ENCODE measurements around the gene E2F1. TPM values are rescaled to one million over a fixed set of nuclear protein-coding genes. Genes with fewer than 3 reads are reported as not detected.

The E2F1 gene
- total RNA-seq, 4 donors from 2014 or later, result 2.1 to 32.2 (median 4.9) TPM

DNA sequence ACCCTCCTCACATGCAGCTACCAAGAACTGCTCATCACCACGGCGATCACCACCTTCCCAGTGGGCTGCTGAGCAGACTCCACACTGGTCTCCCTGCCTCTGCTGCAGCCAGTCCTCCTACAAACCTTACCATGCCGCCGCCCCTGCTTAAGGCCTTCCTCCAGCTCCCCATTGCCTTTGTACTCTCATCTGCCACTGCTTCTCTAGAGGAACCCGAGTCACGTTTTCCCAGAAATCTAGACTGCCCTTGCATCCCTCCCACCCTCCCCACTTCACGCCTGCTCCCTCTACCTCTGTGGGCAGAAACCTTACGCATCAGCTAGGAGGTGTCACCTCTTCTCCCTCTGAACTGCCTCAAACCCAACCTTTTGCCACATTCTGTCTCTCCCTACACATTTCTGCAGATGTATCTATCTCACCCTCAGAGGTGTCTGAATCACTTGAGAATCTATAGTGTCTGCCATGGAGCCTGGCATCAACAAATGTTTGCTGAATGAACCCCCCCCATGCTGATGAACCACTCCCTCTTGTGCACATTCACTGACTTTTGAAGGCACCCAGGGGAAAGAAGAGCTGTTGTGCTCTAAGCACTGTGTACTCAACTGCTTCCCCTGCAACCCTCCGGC lies 4.3 kb downstream of the E2F1 start:
- Histone ChIP-seq H3K4me3 (no peak overlapping the region), H3K4me1 (peaks cover 0 to 24% (median 18%) of the 10 kb centered on the region in 4 donors), H3K9me3 (no peaks in the 10 kb centered on the region), H3K27me3 (no peaks in the 10 kb centered on the region), H3K27ac (no peak overlapping the region), H3K36me3 (no peaks in the 10 kb centered on the region)
- TF ChIP-seq POLR2A (IDR thresholded peaks at IDR 0.05), result no peak
- TF ChIP-seq, protein P1, sequence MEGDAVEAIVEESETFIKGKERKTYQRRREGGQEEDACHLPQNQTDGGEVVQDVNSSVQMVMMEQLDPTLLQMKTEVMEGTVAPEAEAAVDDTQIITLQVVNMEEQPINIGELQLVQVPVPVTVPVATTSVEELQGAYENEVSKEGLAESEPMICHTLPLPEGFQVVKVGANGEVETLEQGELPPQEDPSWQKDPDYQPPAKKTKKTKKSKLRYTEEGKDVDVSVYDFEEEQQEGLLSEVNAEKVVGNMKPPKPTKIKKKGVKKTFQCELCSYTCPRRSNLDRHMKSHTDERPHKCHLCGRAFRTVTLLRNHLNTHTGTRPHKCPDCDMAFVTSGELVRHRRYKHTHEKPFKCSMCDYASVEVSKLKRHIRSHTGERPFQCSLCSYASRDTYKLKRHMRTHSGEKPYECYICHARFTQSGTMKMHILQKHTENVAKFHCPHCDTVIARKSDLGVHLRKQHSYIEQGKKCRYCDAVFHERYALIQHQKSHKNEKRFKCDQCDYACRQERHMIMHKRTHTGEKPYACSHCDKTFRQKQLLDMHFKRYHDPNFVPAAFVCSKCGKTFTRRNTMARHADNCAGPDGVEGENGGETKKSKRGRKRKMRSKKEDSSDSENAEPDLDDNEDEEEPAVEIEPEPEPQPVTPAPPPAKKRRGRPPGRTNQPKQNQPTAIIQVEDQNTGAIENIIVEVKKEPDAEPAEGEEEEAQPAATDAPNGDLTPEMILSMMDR (IDR thresholded peaks at IDR 0.05), result no peak
- no peak for DNase-seq

GRCh38 chr20:33681288-33681687 lies 4.9 kb downstream of the E2F1 start:
- no peak for DNase-seq
- peaks cover 0 to 21% (median 17%) of the 10 kb centered on the region in 4 donors for H3K4me1 ChIP-seq
- H3K27me3 ChIP-seq, result no peaks in the 10 kb centered on the region
- H3K36me3 ChIP-seq, result no peaks in the 10 kb centered on the region
- no peaks in the 10 kb centered on the region for H3K9me3 ChIP-seq
- H3K4me3 ChIP-seq, result no peak overlapping the region
- H3K27ac ChIP-seq, result no peak overlapping the region
- no peak for TF ChIP-seq POLR2A (IDR thresholded peaks at IDR 0.05)
- TF ChIP-seq, protein P1 (IDR thresholded peaks at IDR 0.05), result no peak

- TF ChIP-seq, protein P1 (IDR thresholded peaks at IDR 0.05), result no peak
- TF ChIP-seq POLR2A (IDR thresholded peaks at IDR 0.05), result no peak
- no peak overlapping the region for H3K4me3 ChIP-seq
- no peaks in the 10 kb centered on the region for H3K36me3 ChIP-seq
- no peaks in the 10 kb centered on the region for H3K9me3 ChIP-seq
- H3K4me1 ChIP-seq, result peaks cover 0 to 21% (median 19%) of the 10 kb centered on the region in 4 donors
- no peaks in the 10 kb centered on the region for H3K27me3 ChIP-seq
- no peak for DNase-seq
- H3K27ac ChIP-seq, result peak overlapping the region in 1 of 4 donors; percentile 60
These were observed 5.5 kb downstream of the E2F1 start for GRCh38 chr20:33680686-33681085.

DNA sequence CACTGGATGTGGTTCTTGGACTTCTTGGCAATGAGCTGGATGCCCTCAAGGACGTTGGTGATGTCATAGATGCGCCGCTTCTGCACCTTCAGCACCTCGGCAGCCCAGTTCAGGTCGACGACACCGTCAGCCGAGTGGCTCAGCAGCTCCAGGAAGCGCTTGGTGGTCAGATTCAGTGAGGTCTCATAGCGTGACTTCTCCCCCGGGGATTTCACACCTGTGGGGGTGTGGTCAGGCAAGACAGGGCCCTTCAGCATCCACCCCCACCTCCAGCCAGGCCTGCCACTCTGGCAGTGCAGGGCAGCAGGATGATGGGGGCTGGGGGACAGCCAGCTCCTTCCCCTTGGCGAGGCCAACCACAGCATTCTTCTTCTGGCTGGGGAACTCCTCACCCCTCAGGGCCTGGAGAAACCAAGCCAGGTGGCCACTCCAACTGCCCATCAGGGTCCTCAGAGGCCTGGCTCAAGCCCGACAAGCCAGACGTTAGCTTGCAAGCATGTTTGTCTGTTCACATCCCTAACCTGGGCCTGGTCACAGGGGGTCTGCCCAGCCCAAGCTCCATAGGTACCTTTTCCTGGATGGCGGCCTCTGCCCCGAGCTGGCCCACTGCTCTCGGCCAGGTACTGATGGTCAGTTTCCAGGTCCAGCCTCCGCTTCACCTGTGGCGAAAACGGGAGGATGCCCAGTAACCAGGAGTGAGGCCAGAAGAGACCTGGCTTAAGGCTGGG lies 6.3 kb downstream of the E2F1 start:
- Histone ChIP-seq H3K27ac (peak overlapping the region in 2 of 4 donors; percentile 6 to 60), H3K27me3 (no peaks in the 10 kb centered on the region), H3K4me3 (no peak overlapping the region), H3K4me1 (peaks cover 0 to 19% (median 14%) of the 10 kb centered on the region in 4 donors), H3K36me3 (no peaks in the 10 kb centered on the region), H3K9me3 (no peaks in the 10 kb centered on the region)
- TF ChIP-seq POLR2A (IDR thresholded peaks at IDR 0.05), result no peak
- TF ChIP-seq, protein P1 (IDR thresholded peaks at IDR 0.05), result no peak
- peak in 2 of 3 donors; percentile 83 to 89 for DNase-seq

DNA sequence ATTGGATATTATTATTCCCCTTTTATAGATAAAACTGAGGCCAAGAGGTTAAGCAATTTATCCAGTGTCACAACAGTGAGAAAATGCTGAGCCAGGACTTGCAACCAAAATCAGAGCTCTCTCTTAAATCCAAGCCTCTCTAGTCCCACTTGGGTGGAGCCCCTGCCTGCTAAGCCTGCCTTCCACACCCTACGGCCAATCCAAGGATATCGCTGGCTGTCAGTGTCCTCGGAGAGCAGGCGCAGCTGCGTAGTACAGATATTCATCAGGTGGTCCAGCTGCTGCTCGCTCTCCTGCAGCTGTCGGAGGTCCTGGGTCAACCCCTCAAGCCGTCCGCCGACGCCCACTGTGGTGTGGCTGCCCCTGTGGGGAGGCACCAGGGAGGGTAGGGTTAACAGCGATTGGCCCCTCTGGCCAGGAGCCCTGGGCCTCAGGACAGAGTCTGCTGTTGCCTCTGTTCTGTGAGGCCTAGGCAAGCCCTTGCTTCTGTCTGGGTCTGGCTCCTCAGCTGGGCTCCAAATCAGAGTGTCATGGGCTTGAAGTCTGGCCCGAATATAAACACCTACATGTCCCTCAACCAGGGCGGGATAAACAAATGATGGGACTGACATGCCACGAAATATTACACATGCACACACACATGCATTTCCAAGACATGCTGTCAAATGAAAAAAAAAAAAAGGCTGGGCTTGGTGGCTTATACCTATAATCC lies 8.0 kb downstream of the E2F1 start:
- H3K4me3 ChIP-seq, result no peak overlapping the region
- H3K4me1 ChIP-seq, result peaks cover 0 to 27% (median 20%) of the 10 kb centered on the region in 4 donors
- no peak for TF ChIP-seq POLR2A (IDR thresholded peaks at IDR 0.05)
- TF ChIP-seq, protein P1 (IDR thresholded peaks at IDR 0.05), result no peak
- peak overlapping the region in 2 of 4 donors; percentile 54 to 60 for H3K27ac ChIP-seq
- no peaks in the 10 kb centered on the region for H3K27me3 ChIP-seq
- H3K9me3 ChIP-seq, result no peaks in the 10 kb centered on the region
- no peak for DNase-seq
- H3K36me3 ChIP-seq, result no peaks in the 10 kb centered on the region
